Neural cell (in vitro differentiated cells): ENCODE data around the gene ZAP70. TPM values are rescaled to one million over a fixed set of nuclear protein-coding genes. Genes with fewer than 3 reads are reported as not detected.

Experiments used
- H2AFZ ChIP-seq: fragments of 200-600, 300-800 bp; sonication (generic), shearing (Covaris generic); 2 replicates; pipeline ENCODE4 v1.6.0; 2014; ENCODE audit warnings: low read depth, mild to moderate bottlenecking, antibody characterized with exemption, low read length, moderate library complexity
- H3F3A ChIP-seq: fragments of 200-600 bp; shearing (Covaris generic); 2 replicates; pipeline ENCODE4 v1.6.1; 2016; ENCODE audit warnings: mild to moderate bottlenecking, moderate library complexity, mixed read lengths, antibody characterized with exemption, low read length; ENCODE audit not compliant: insufficient read depth, poor library complexity, severe bottlenecking
- H3K27ac ChIP-seq: fragments of 200-600, 300-800 bp; sonication (generic), shearing (Covaris generic); 2 replicates; pipeline ENCODE4 v1.5.1; 2014; ENCODE audit warnings: mild to moderate bottlenecking, low read length, moderate library complexity
- H3K27me3 ChIP-seq: fragments of 300-800, 200-600 bp; sonication (generic), shearing (Covaris generic); 2 replicates; pipeline ENCODE4 v1.6.0; 2014; ENCODE audit warnings: mild to moderate bottlenecking, low read depth, low read length, moderate library complexity; ENCODE audit not compliant: insufficient read depth
- H3K36me3 ChIP-seq: fragments of 300-800, 200-600 bp; sonication (generic), shearing (Covaris generic); 2 replicates; pipeline ENCODE4 v1.5.1; 2014; ENCODE audit warnings: mild to moderate bottlenecking, antibody characterized with exemption, low read length, moderate library complexity; ENCODE audit not compliant: insufficient read depth
- H3K4me2 ChIP-seq: fragments of 300-800, 200-600 bp; sonication (generic), shearing (Covaris generic); 2 replicates; pipeline ENCODE4 v1.6.0; 2014; ENCODE audit warnings: mild to moderate bottlenecking, low read length
- H3K4me3 ChIP-seq: fragments of 300-800, 200-600 bp; sonication (generic), shearing (Covaris generic); 2 replicates; pipeline ENCODE4 v1.5.1; 2014; ENCODE audit warnings: mild to moderate bottlenecking, low read length, moderate library complexity
- H3K79me2 ChIP-seq: fragments of 200-600 bp; shearing (Covaris generic); replicated peaks from 2 replicates; pipeline ENCODE4 v1.6.0; 2014; ENCODE audit warnings: mild to moderate bottlenecking, low read length, moderate library complexity; ENCODE audit not compliant: insufficient read depth
- H3K9ac ChIP-seq: fragments of 300-800, 200-600 bp; sonication (generic), shearing (Covaris generic); 2 replicates; pipeline ENCODE4 v1.6.1; 2016; ENCODE audit warnings: mild to moderate bottlenecking, low read length, mixed read lengths
- H3K9me2 ChIP-seq: fragments of 200-600 bp; shearing (Covaris generic); 2 replicates; pipeline ENCODE4 v1.6.1; 2016; ENCODE audit warnings: mild to moderate bottlenecking, low read length, mixed read lengths; ENCODE audit not compliant: insufficient read depth
- H3K9me3 ChIP-seq: fragments of 200-600, 300-800 bp; sonication (generic), shearing (Covaris generic); 2 replicates; pipeline ENCODE4 v1.6.1; 2016; ENCODE audit warnings: mild to moderate bottlenecking, mixed run types, low read length, moderate library complexity, mixed read lengths
- H4K20me1 ChIP-seq: fragments of 200-600 bp; shearing (Covaris generic); 2 replicates; pipeline ENCODE4 v1.6.1; 2016; ENCODE audit warnings: mild to moderate bottlenecking, mixed run types; ENCODE audit not compliant: insufficient read depth
- CTCF ChIP-seq: fragments of 450-650 bp; IDR thresholded peaks from 2 replicates; pipeline ENCODE4 v1.5.1; 2014; ENCODE audit warnings: antibody characterized with exemption, mild to moderate bottlenecking, moderate library complexity; ENCODE audit not compliant: poor library complexity, severe bottlenecking
- EP300 ChIP-seq: fragments of 450-650 bp; conservative IDR thresholded peaks from 2 replicates; pipeline ENCODE4 v1.6.1; 2014; ENCODE audit warnings: antibody characterized with exemption, mild to moderate bottlenecking, moderate library complexity; ENCODE audit not compliant: poor library complexity, severe bottlenecking
- EZH2 ChIP-seq: fragments of 200-600, 300-800 bp; shearing (Covaris generic), sonication (generic); IDR thresholded peaks from 2 replicates; pipeline ENCODE4 v1.6.1; 2014; ENCODE audit warnings: antibody characterized with exemption, low read length, borderline replicate concordance, mild to moderate bottlenecking; ENCODE audit not compliant: insufficient read depth, poor library complexity, severe bottlenecking
- MXI1 ChIP-seq: fragments of 450-650 bp; conservative IDR thresholded peaks from 2 replicates; pipeline ENCODE4 v1.6.1; 2014; ENCODE audit warnings: antibody characterized with exemption, mild to moderate bottlenecking; ENCODE audit not compliant: poor library complexity, severe bottlenecking
- POLR2AphosphoS5 ChIP-seq: IDR thresholded peaks from 2 replicates; pipeline ENCODE4 v1.6.1; 2012
- RAD21 ChIP-seq: fragments of 450-650 bp; conservative IDR thresholded peaks from 2 replicates; pipeline ENCODE4 v1.6.1; 2014; ENCODE audit warnings: antibody characterized with exemption, mild to moderate bottlenecking, moderate library complexity
- SMC3 ChIP-seq: fragments of 450-650 bp; conservative IDR thresholded peaks from 2 replicates; pipeline ENCODE4 v1.6.1; 2014; ENCODE audit warnings: antibody characterized with exemption, mild to moderate bottlenecking, moderate library complexity; ENCODE audit not compliant: poor library complexity
- TAF1 ChIP-seq: IDR thresholded peaks from 2 replicates; pipeline ENCODE4 v1.6.1; 2012; ENCODE audit warnings: low read depth
- polyA plus RNA-seq: library from polyadenylated mRNA; depleted of rRNA; stranded (reverse); fragments of >200 nt; gene quantifications from 2 replicates; pipeline ENCODE4 v1.2.3, GENCODE V29; 2014
- small RNA-seq, 3 experiments: library from RNA; depleted of rRNA; stranded (forward); fragments of <200 nt; gene quantifications; one replicate each; pipeline ENCODE3, GENCODE V24; 2012
- TF ChIP-seq, protein P1 (sequence below): IDR thresholded peaks from 2 replicates; pipeline ENCODE4 v1.6.1; 2012; ENCODE audit warnings: borderline replicate concordance

Gene ZAP70
- polyA plus RNA-seq, 1 donor from 2014 or later, result 0.59 TPM

- TF ChIP-seq EZH2 (no peak), SMC3 (no peak), EP300 (no peak), POLR2AphosphoS5 (no peak), TAF1 (no peak), MXI1 (no peak), RAD21 (no peak), CTCF (no peak)
- TF ChIP-seq, protein P1, sequence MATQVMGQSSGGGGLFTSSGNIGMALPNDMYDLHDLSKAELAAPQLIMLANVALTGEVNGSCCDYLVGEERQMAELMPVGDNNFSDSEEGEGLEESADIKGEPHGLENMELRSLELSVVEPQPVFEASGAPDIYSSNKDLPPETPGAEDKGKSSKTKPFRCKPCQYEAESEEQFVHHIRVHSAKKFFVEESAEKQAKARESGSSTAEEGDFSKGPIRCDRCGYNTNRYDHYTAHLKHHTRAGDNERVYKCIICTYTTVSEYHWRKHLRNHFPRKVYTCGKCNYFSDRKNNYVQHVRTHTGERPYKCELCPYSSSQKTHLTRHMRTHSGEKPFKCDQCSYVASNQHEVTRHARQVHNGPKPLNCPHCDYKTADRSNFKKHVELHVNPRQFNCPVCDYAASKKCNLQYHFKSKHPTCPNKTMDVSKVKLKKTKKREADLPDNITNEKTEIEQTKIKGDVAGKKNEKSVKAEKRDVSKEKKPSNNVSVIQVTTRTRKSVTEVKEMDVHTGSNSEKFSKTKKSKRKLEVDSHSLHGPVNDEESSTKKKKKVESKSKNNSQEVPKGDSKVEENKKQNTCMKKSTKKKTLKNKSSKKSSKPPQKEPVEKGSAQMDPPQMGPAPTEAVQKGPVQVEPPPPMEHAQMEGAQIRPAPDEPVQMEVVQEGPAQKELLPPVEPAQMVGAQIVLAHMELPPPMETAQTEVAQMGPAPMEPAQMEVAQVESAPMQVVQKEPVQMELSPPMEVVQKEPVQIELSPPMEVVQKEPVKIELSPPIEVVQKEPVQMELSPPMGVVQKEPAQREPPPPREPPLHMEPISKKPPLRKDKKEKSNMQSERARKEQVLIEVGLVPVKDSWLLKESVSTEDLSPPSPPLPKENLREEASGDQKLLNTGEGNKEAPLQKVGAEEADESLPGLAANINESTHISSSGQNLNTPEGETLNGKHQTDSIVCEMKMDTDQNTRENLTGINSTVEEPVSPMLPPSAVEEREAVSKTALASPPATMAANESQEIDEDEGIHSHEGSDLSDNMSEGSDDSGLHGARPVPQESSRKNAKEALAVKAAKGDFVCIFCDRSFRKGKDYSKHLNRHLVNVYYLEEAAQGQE, result no peak
- Histone ChIP-seq H3K79me2 (no peaks in the 10 kb centered on the region), H4K20me1 (no peaks in the 10 kb centered on the region), H3K27me3 (no peaks in the 10 kb centered on the region), H3K27ac (no peak overlapping the region), H2AFZ (no peak overlapping the region), H3K4me3 (no peak overlapping the region), H3K9ac (no peak overlapping the region), H3K36me3 (peaks cover 4% of the 10 kb centered on the region), H3K4me2 (no peak overlapping the region), H3F3A (no peaks in the 10 kb centered on the region), H3K9me2 (no peaks in the 10 kb centered on the region), H3K9me3 (no peaks in the 10 kb centered on the region)
These were observed 72.4 kb downstream of the ZAP70 start for GRCh38 chr2:97785818-97786217.

- no peak overlapping the region for H2AFZ ChIP-seq
- no peak overlapping the region for H3K4me3 ChIP-seq
- H3K4me2 ChIP-seq, result no peak overlapping the region
- H3K36me3 ChIP-seq, result peaks cover 4% of the 10 kb centered on the region
- H3K27ac ChIP-seq, result no peak overlapping the region
- no peaks in the 10 kb centered on the region for H4K20me1 ChIP-seq
- H3K9ac ChIP-seq, result no peak overlapping the region
- H3K79me2 ChIP-seq, result no peaks in the 10 kb centered on the region
- no peaks in the 10 kb centered on the region for H3F3A ChIP-seq
- no peaks in the 10 kb centered on the region for H3K9me2 ChIP-seq
- no peak for TF ChIP-seq POLR2AphosphoS5
- H3K9me3 ChIP-seq, result no peaks in the 10 kb centered on the region
- no peaks in the 10 kb centered on the region for H3K27me3 ChIP-seq
These were observed 75.7 kb downstream of the ZAP70 start for GRCh38 chr2:97788986-97789644.

Small RNA genes lying within 50 kb of the gene (small RNA-seq; reads per million reads assigned to genes)
- 0.10 to 0.41 (median 0.16) reads per million in 3 experiments for gene RNU4-8P

Other genes with a start within 250 kb of the ZAP70 start
- gene ANKRD36B, start 123.7 kb upstream of the ZAP70 start, polyA plus RNA-seq, result 63.5 and 166 TPM in 2 replicates
- gene COX5B, start 67.5 kb upstream of the ZAP70 start, polyA plus RNA-seq, result 616 and 636 TPM in 2 replicates
- 138 and 168 TPM in 2 replicates for gene ACTR1B, start 49.5 kb upstream of the ZAP70 start, polyA plus RNA-seq
- gene C2orf92, start 43.9 kb upstream of the ZAP70 start, polyA plus RNA-seq, result 10.7 and 13.3 TPM in 2 replicates